Right lobe of liver (tissue), 4 donors: ENCODE results near the gene KCNN1.

Source experiments
- CTCF ChIP-seq, 4 donors: fragments of 200-600 bp in 3 of 4; fragments of 450-650 bp in 1 of 4; IDR thresholded peaks; one replicate each; pipeline versions ENCODE4 v1.5.1 to v1.8.0; 2016 to 2022; ENCODE audit warnings: antibody characterized with exemption in 4 of 4, mild to moderate bottlenecking in 2 of 4
- POLR2A ChIP-seq: fragments of 450-650 bp; IDR thresholded peaks from one replicate; pipeline ENCODE4 v1.6.1; 2017; ENCODE audit warnings: antibody characterized with exemption, mild to moderate bottlenecking
- donor health status: DM: no; HTN: no; CAD: no.
- donor health status: DM: no; HTN: no; CAD: no.
- donor health status: DM: no; HTN: yes; CAD: no.

DNA sequence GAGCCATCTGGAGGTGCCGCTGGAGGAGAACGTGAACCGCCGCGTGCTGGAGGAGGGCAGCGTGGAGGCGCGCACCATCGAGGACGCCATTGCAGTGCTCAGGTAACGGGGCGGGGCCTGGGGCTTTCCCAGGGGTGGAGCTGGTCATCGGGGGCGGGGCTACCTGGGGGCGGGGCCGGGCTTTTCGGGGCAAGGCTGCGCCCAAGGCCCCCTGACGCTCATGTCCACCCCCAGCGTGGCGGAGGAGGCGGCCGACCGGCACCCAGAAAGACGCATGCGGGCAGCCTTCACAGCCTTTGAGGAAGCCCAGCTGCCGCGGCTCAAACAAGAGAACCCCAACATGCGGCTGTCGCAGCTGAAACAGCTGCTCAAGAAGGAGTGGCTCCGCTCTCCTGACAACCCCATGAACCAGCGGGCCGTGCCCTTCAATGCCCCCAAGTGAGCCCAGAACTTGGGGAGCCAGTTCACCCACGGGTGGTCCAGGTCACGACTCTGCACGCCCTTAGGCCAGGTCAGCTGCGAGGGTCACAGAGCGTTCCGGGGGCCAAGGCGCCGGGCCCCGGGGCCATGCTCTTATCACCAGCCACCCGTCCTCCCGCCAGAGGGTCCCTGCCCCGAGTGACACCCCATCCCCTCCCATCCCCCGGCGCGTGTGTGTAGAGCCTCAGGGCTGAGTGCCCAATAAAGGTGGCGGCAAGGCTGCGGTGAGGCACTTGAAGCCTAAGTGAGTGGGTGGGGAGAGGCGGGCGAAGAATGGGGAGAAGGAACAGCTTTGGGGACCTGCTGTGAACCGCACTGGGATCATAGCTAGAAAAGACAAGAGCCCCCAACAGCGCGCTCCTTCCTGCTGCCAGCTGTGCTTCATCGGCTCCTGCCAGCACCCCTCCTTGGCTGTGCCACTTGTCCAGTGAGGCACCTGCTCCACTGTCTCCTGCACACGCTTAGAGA, 23.4 kb upstream of the KCNN1 start:
- TF ChIP-seq CTCF (IDR thresholded peaks at IDR 0.05) (no peak), POLR2A (no peak)
